SU-DHL-6 (cell line): ENCODE results near the gene HMCN2.

Experiments
- H2AFZ ChIP-seq: fragments of 200-600 bp; sonication (generic); 2 replicates; pipeline ENCODE4 v1.6.1; 2014; ENCODE audit warnings: low read depth, mild to moderate bottlenecking, moderate library complexity, mixed read lengths, antibody characterized with exemption, low read length; ENCODE audit not compliant: severe bottlenecking
- H3F3A ChIP-seq: fragments of 200-600 bp; shearing (Covaris generic); 2 replicates; pipeline ENCODE4 v1.6.0; 2016; ENCODE audit warnings: antibody characterized with exemption, mild to moderate bottlenecking; ENCODE audit not compliant: insufficient read depth
- H3K27ac ChIP-seq: fragments of 200-600 bp; sonication (generic); 2 replicates; pipeline ENCODE4 v1.5.1; 2016; ENCODE audit warnings: low read depth, mild to moderate bottlenecking, low read length, moderate library complexity, mixed read lengths
- H3K27me3 ChIP-seq: fragments of 200-600 bp; sonication (generic), shearing (Covaris generic); 2 replicates; pipeline ENCODE4 v1.6.0; 2014; ENCODE audit warnings: mild to moderate bottlenecking, low read length
- H3K36me3 ChIP-seq: fragments of 200-600 bp; sonication (generic); 2 replicates; pipeline ENCODE4 v1.6.1; 2014; ENCODE audit warnings: mild to moderate bottlenecking, low read length, mixed read lengths
- H3K4me2 ChIP-seq: fragments of 300-600, 200-600 bp; shearing (Covaris generic), sonication (generic); 2 replicates; pipeline ENCODE4 v1.6.0; 2014; ENCODE audit warnings: low read length, low read depth, mild to moderate bottlenecking; ENCODE audit not compliant: poor library complexity, severe bottlenecking
- H3K4me3 ChIP-seq: fragments of 200-600 bp; sonication (generic); 2 replicates; pipeline ENCODE4 v1.5.1; 2014; ENCODE audit warnings: antibody characterized with exemption, low read length, mild to moderate bottlenecking, mixed read lengths; ENCODE audit not compliant: insufficient read depth, poor library complexity, severe bottlenecking
- H3K79me2 ChIP-seq: fragments of 200-600 bp; sonication (generic); 2 replicates; pipeline ENCODE4 v1.6.1; 2014; ENCODE audit warnings: mild to moderate bottlenecking, low read length, moderate library complexity; ENCODE audit not compliant: insufficient read depth
- H3K9ac ChIP-seq: fragments of 200-600 bp; sonication (generic); 2 replicates; pipeline ENCODE4 v1.7.0; 2014; ENCODE audit warnings: mild to moderate bottlenecking, low read length
- H3K9me2 ChIP-seq: fragments of 200-600 bp; sonication (generic); replicated peaks from 2 replicates; pipeline ENCODE4 v1.6.1; 2014; ENCODE audit warnings: low read length; ENCODE audit not compliant: insufficient read depth
- H3K9me3 ChIP-seq: fragments of 200-600 bp; sonication (generic); 2 replicates; pipeline ENCODE4 v1.6.1; 2014; ENCODE audit warnings: low read length, mixed read lengths; ENCODE audit not compliant: insufficient read depth
- H4K20me1 ChIP-seq: fragments of 200-600 bp; sonication (generic); 2 replicates; pipeline ENCODE4 v1.6.1; 2014; ENCODE audit warnings: low read depth, mild to moderate bottlenecking, antibody characterized with exemption, low read length, moderate library complexity, mixed read lengths
- EZH2phosphoT487 ChIP-seq: fragments of 200-600 bp; sonication (generic), shearing (Covaris generic); conservative IDR thresholded peaks from 2 replicates; pipeline ENCODE4 v1.6.1; 2018; ENCODE audit warnings: mild to moderate bottlenecking, antibody characterized with exemption, low read length, moderate library complexity, mixed read lengths
- TF ChIP-seq, protein P1 (sequence below): fragments of 200-600 bp; sonication (generic); IDR thresholded peaks from one replicate; pipeline ENCODE4 v1.5.1; 2017; ENCODE audit warnings: antibody characterized with exemption, mild to moderate bottlenecking, low read length, moderate library complexity; ENCODE audit not compliant: insufficient read depth, poor library complexity, severe bottlenecking

HMCN2 gene

DNA sequence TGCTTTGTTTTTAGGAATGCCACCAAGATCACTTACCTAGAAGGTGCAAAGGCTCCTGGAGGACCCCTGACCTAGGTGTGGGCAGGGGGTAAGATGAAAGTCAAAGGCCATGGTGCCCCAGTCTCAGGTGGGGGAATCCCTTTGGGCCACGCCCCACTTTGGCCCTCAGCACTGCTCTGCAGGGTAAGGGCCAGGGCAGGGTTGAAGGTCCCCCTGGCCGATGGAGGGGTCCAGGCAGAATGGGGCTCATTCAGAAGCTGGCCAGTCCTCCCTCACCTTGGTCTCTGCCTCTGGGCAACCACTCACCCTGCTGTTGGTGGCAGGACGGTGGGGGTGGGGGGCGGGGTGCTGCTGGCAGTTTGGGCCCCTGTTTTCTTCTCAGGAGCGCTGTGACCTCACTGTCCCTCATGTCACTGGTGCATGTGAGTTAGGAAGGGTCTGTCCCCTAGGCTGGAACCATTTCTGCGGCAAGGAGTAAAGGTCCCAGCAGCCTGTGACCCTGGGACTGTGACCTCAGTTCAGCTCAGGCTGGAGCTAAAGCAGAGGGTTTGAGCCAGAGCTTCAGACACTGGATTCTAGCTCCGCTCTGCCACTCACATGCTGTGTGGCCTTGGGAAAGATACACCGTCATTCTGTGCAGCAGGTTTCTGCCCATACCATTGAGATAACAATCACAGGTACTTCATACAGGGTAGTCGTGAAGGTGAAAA, 177.3 kb downstream of the HMCN2 start:
- Histone ChIP-seq H3K27ac (no peak overlapping the region), H3K9me2 (no peaks in the 10 kb centered on the region), H3K27me3 (no peaks in the 10 kb centered on the region), H3K36me3 (no peaks in the 10 kb centered on the region), H3K4me2 (no peak overlapping the region), H3K79me2 (no peaks in the 10 kb centered on the region), H4K20me1 (no peaks in the 10 kb centered on the region), H3F3A (no peaks in the 10 kb centered on the region), H3K9me3 (peaks cover 8% of the 10 kb centered on the region; the same call in 1 of the 2 replicates), H2AFZ (no peak overlapping the region), H3K4me3 (no peak overlapping the region), H3K9ac (no peak overlapping the region)
- TF ChIP-seq, protein P1, sequence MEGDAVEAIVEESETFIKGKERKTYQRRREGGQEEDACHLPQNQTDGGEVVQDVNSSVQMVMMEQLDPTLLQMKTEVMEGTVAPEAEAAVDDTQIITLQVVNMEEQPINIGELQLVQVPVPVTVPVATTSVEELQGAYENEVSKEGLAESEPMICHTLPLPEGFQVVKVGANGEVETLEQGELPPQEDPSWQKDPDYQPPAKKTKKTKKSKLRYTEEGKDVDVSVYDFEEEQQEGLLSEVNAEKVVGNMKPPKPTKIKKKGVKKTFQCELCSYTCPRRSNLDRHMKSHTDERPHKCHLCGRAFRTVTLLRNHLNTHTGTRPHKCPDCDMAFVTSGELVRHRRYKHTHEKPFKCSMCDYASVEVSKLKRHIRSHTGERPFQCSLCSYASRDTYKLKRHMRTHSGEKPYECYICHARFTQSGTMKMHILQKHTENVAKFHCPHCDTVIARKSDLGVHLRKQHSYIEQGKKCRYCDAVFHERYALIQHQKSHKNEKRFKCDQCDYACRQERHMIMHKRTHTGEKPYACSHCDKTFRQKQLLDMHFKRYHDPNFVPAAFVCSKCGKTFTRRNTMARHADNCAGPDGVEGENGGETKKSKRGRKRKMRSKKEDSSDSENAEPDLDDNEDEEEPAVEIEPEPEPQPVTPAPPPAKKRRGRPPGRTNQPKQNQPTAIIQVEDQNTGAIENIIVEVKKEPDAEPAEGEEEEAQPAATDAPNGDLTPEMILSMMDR: no peak
- TF ChIP-seq EZH2phosphoT487: no peak

DNA sequence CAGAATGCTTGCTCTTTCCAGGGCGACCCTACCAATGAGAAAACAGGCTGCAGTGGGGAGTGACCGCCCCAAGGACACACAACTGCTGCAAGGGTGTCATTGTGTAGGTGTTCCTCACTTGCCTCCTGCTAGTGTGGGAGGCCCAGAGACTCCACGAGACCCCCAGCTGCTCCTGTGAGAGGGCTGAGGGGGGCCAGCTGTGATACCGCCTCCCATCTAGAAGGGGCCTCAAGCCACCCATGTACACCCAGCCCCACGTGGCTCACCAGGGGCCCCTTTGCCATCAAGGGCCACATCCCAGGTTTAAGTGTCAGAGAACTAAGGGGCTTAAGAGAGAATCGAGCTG, 177.9 kb downstream of the HMCN2 start:
- Histone ChIP-seq H3K4me3 (no peak overlapping the region), H3K27me3 (no peaks in the 10 kb centered on the region), H3K4me2 (no peak overlapping the region), H2AFZ (no peak overlapping the region), H3F3A (no peaks in the 10 kb centered on the region), H3K9me3 (peaks cover 8% of the 10 kb centered on the region; the same call in 1 of the 2 replicates), H3K79me2 (no peaks in the 10 kb centered on the region), H4K20me1 (no peaks in the 10 kb centered on the region), H3K36me3 (no peaks in the 10 kb centered on the region), H3K9me2 (no peaks in the 10 kb centered on the region), H3K9ac (no peak overlapping the region), H3K27ac (no peak overlapping the region)
- TF ChIP-seq, protein P1: no peak

DNA sequence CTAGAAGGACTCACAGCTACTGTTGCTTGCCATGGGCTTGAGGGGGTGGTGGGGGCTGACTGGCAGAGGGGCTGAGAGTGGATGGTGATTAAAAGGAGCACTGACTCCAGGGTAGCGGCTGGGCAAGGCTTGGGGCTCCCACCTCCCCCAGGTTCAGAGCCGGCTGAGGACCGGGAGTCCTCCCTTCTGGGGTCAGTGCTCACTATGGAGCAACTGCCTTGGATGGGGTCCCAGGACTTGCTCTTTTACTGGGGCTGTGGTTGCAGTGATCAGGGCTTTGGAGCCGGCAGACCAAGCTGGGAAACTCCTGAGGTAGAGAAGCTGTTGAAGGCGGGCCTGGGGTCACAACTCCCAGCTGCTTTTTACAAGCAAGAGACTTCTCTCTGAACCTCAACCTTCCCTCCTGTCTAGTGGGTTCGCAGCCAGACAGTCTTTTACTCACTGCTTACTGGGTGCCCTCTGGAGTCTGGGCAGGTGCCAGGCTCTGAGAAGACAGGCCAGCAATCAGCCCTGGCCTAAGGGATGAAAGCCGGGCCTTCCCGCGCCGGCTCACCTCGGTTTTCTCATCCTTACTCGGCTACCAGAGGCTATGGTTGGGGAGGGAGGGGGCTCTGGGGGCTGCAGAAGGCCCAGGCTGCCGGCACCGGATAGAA, 178.4 kb downstream of the HMCN2 start:
- Histone ChIP-seq H3K9me3 (peaks cover 8% of the 10 kb centered on the region; the same call in 1 of the 2 replicates), H3K27ac (no peak overlapping the region), H3F3A (no peaks in the 10 kb centered on the region), H3K9ac (no peak overlapping the region), H4K20me1 (no peaks in the 10 kb centered on the region), H2AFZ (no peak overlapping the region), H3K36me3 (no peaks in the 10 kb centered on the region), H3K4me3 (no peak overlapping the region), H3K4me2 (peak overlapping the region; percentile 30), H3K79me2 (no peaks in the 10 kb centered on the region), H3K27me3 (no peaks in the 10 kb centered on the region), H3K9me2 (no peaks in the 10 kb centered on the region)
- TF ChIP-seq, protein P1: no peak
